Body of pancreas (tissue), 4 donors: Measurements from ENCODE around the gene CCDC141.
"Not testable (repeated sequence)": the region's sequence is repeated elsewhere in the genome, so short reads cannot be mapped to it uniquely, and the experiment has no call there.

Experiments
- CTCF ChIP-seq, 7 experiments: fragments of 450-650 bp in 4 of 7; fragments of 200-600 bp in 3 of 7; sonication (generic) in 3 of 7; IDR thresholded peaks; one replicate each; pipeline ENCODE4 v1.5.1; 2016 to 2019; ENCODE audit warnings: antibody characterized with exemption in 7 of 7
- POLR2A ChIP-seq, 3 donors: fragments of 450-650 bp; IDR thresholded peaks; one replicate each; pipeline ENCODE4 v1.6.1; 2016; ENCODE audit warnings: antibody characterized with exemption in 3 of 3, mild to moderate bottlenecking in 2 of 3

DNA sequence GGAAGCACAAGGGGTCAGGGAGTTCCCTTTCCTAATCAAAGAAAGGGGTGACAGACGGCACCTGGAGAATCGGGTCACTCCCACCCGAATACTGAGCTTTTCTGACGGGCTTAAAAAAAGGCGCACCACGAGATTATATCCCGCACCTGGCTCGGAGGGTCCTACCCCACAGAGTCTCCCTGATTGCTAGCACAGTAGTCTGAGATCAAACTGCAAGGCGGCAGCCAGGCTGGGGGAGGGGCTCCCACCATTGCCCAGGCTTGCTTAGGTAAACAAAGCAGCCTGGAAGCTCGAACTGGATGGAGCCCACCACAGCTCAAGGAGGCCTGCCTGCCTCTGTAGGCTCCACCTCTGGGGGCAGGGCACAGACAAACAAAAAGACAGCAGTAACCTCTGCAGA is 67.3 kb downstream of the CCDC141 start:
- not testable (repeated sequence) for TF ChIP-seq POLR2A, CTCF (IDR thresholded peaks at IDR 0.05)
